HG03432 (cell line): ENCODE results near the gene CDC42.
"Not testable (repeated sequence)": the region's sequence is repeated elsewhere in the genome, so short reads cannot be mapped to it uniquely, and the experiment has no call there.

ENCODE experiments used
- ATAC-seq: cut with Tn5 transposase; IDR thresholded peaks from one replicate; pipeline ENCODE4 v1.9.1; 2021; ENCODE audit warnings: mild to moderate bottlenecking, moderate library complexity; ENCODE audit not compliant: unreplicated experiment

Gene CDC42

DNA sequence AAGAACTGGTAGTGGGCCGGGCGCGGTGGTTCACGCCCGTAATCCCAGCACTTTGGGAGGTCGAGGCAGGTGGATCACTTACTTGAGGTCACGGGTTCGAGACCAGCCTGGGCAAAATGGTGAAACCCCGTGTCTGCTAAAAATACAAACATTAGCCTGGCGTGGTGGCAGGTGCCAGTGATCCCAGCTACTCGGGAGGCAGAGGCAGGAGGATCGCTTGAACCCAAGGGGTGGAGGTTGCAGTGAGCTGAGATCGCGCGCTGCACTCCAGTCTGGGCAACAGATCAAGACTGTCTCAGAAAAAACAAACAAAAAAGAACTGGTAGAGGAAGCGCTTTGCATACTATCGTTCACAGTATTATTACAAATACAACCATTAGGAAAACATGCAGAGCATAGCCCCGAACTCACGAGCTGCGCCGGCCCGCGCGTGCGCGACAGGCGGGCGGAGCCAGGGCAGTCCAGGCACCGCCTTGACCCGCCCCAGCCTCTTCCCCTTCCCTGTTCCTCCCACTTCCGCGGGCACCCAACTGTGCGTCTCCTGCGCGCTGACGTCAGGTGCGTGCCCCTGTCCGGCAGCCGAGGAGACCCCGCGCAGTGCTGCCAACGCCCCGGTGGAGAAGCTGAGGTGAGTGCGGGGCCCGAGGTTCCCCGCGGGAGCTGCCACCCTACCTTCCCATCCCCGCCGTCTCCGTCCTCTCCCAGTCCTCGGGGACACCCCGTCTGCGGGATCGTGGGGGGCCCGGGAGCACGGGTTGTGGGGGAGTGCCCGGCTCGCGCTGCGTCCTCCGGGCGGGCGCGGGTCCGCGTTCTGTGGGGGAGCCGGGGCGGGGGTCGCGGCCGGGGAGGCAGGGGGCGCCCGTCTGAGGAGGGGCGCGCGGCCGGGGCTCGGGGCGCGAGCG, at the start of gene CDC42:
CDC42 (plus strand) TSS at position 595 of the 902 bp plus-strand sequence. CDS start 25,770 bp downstream, outside the sequence.
- ATAC-seq: peak; percentile 89

DNA sequence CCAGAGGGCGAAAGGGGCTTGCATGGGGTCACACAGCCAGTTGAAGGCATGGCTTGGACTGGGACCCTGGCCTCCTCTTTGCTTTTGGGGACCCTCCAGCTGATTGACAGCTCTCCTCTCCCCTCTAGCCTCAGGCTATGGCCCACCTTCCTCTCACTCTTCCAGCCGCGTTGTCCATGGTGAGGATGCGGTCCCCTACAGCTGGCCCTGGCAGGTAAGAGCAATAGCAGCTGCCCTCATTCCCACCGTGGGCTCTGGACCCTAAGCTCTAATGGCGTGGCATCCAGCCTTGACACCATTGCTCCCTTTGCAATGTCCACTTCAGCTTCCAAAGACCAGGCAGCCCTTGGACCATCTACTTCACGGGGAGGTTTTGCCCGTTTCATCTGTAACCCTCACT, 49.6 kb upstream of the CDC42 start:
- ATAC-seq: not testable (repeated sequence)

DNA sequence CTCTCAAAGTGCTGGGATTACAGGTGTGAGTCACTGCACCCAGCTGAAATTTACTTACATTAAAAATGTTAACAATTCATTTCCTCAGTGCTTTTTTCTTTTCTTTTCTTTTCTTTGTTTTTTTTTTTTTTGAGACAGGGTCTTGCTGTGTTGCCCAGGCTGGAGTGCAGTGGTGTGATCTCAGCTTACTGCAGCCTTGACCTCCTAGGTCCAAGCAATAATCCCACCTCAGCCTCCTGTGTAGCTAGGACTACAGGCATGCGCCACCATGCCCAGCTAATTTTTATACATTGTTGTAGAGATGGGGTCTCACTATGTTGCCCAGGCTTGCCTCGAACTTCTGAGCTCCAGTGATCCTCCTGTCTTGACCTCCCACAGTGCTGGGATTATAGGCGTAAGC, 48.5 kb upstream of the CDC42 start:
- ATAC-seq: not testable (repeated sequence)

DNA sequence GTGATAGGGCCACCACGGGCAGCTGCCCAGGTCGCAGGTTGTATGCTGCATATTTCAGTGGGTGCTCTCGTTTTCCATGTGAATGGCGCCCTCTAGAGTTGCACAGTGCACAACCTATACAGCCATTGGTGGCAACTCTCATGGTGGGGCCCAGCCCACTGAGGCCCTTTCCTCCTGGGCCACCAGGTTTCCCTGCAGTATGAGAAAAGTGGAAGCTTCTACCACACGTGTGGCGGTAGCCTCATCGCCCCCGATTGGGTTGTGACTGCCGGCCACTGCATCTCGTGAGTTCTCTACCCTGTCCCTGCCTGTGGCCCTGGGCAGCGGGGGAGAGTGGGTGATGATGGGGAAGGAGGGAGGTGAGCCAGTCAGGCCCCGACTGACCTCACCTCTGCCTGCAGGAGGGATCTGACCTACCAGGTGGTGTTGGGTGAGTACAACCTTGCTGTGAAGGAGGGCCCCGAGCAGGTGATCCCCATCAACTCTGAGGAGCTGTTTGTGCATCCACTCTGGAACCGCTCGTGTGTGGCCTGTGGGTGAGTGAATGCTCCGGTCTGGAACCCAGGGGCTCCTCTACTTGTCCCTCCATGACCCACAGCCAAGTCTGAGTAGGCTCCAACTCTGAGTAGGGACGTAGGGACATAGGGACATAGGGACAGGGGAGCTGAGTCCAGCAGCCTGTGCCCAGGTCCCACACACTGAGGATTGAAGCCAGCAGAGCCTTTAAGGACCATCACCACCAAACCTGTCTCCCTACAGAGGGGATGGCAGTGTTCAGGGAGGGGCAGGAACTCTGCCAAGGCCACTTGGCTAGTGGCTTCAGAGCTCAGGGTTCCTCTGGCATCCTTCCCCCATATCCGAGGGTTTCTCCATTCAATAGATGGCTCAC, 47.0 kb upstream of the CDC42 start:
- not testable (repeated sequence) for ATAC-seq

DNA sequence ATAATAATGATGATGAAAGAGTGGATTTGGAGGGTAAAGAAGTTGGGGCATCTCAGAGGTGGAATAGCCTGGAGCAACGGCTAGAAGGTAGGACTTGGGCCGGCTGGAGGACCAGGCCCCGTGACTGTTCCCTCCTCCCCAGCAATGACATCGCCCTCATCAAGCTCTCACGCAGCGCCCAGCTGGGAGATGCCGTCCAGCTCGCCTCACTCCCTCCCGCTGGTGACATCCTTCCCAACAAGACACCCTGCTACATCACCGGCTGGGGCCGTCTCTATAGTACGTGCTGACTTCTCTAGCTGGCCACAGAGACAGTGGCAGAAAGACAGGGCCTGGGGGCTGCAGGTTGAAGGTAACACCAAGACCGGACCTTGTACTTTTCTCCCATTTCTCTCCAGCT, 45.8 kb upstream of the CDC42 start:
- ATAC-seq: not testable (repeated sequence)

DNA sequence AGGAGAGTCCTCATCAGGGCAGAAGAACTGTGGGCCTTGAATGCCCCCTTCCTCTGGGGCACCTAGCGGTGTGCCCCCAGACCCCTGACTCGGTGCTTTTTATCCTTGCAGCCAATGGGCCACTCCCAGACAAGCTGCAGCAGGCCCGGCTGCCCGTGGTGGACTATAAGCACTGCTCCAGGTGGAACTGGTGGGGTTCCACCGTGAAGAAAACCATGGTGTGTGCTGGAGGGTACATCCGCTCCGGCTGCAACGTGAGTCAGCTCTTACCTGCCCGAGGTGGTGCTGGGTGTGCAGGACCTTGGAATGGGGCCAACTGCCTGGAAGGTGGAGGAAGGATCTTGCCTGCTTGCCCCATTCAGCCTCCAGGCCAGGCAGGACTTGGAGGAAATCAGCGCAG, 45.2 kb upstream of the CDC42 start:
- ATAC-seq: not testable (repeated sequence)

DNA sequence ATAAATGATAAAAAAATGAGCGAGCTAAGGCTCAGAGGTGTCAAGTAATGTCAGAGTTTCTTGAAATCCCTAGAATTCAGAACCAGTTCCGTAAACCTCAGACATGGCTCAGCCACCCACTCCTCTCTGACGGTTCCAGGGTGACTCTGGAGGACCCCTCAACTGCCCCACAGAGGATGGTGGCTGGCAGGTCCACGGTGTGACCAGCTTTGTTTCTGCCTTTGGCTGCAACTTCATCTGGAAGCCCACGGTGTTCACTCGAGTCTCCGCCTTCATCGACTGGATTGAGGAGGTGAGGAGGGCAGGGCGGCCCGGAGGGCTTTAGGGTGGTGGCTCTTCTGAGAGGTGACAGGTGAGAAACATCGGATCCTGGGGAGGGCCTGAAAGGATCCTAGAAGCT, 42.9 kb upstream of the CDC42 start:
- ATAC-seq: not testable (repeated sequence)

DNA sequence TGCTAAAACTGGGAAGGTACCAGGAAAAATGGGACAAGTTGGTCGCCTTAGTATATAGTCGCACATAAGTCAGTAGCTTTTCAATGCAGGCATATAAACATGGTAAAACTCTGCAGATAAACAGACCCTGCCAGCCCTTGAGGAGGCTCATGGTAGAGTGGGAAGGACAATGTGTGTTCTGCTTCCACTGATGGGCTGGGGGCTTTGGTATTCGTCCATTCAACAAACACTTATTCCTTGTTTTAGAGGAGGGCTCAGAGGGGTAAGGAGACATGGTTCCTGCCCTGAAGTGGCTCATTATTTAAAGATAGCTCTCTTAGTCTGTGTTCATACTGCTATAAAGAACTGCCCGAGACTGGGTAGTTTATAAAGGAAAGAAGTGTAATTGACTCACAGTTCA, 39.8 kb upstream of the CDC42 start:
- not testable (repeated sequence) for ATAC-seq

DNA sequence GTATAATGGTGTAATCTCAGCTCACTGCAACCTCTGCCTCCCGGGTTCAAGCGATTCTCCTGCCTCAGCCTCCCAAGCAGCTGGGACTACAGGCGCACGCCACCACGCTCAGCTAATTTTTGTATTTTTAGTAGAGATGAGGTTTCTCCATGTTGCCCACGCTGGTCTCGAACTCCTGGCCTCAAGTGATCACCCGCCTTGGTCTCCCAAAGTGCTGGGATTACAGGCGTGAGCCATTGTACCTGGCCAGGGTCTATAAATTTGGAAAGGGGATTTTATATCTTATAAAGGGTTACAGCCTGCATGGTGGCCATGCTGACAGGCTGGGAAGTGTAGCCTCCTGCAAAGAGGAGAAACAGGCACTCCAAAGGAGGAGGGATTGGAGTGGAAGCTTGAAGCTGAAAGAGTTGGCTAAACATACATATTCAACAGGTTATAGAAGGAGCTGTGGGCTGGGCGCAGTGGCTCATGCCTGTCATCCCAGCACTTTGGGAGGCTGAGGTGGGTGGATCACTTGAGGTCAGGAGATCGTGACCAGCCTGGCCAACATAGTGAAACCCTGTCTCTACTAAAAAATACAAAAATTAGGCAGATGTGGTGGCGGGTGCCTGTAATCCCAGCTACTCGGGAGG, 37.8 kb upstream of the CDC42 start:
- ATAC-seq: not testable (repeated sequence)

DNA sequence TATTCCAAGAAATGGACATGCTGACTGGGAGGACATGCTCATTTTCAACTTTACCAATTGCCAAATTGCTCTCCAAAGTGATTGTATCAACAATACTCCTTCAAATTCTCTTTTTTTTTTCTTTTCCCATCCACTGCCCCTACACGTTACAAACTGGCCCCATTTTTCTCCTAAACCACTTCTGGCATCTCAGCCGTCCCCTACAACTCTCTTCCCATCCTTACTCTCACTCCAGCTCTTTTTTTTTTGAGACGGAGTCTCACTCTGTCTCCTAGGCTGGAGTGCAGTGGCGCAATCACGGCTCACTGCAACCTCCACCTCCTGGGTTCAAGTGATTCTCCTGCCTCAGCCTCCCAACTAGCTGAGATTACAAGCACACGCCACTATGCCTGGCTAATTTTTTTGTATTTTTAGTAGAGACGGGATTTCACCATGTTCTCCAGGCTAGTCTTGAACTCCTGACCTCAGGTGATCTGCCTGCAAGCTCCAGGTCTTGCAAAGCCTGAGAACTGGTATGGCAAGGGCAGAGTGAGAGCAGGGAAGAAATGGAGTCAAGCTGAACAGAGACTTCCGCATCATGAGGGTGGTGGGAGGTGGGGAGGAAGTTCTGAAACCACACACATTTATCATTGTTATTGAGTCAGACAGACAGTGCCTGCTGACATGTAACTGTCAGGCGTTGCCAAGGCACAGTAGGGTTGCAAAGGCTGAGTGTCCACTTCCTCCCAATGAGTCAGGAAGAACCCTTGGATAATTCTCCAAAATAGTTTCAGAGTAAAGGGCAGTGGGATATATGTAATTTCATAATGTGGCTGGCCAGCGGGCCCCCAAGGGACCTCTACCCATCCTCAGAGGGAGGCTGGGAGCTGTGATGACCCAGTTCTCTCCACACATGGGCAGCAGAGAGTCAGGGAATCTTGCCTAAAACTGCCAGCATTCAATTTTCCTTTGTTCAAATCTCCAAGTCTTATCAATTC, 33.6 kb upstream of the CDC42 start:
- peak; percentile 60 for ATAC-seq

DNA sequence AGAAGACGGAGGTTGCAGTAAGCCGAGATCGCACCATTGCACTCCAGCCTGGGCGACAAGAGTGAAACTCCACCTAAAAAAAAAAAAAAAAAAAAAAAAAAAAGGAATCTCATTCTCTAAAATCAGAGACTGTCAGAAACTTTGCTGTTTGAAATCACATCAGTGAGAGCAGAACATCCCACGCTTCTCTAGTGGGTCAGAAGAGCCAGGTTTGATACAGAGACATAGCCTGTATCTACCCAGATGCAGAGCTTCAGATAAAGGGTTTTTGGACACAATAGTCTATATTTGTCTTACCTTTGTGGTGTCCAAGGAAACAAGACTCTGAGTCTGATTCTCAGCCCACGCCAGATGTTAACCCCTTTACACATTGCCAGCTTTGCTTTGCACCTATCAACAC, 31.4 kb upstream of the CDC42 start:
- ATAC-seq: no peak

DNA sequence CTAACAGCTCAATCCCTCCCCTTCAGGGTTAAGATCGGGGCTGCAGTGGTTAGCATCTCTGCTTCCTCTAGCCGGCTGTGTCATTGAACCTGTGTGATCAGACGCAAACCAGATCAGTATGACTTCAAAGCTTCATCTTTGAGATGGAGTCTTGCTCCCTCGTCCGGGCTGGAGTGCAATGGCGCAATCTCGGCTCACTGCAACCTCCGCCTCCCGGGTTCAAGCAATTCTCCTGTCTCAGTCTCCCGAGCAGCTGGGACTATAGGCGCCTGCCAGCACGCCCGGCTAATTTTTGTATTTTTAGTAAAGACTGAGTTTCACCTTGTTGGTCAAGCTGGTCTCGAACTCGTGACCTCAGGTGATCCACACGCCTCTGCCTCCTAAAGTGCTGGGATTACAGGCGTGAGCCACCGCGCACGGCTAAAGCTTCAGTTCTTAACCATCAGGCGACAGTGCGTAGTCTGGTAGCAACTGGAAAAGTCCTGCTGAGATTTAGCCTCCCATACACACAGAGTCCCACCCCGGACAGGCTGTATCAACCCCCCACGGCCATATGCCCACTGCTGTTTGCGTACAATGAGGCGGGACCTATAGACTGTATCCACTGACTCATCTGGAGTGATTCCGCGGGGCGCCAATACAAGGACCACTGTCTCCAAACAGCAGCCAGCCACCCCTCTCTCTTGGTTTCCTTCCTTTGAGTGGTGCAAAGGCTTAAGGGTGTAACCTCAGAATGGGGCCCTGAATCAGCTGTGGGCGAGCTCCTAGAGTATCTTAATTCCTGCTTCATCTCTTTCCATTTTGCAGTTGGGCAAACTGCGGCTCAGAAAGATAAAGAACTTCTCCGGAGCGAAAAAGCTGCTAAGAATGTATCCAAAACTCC, 27.8 kb upstream of the CDC42 start:
- peak; percentile 38 for ATAC-seq

DNA sequence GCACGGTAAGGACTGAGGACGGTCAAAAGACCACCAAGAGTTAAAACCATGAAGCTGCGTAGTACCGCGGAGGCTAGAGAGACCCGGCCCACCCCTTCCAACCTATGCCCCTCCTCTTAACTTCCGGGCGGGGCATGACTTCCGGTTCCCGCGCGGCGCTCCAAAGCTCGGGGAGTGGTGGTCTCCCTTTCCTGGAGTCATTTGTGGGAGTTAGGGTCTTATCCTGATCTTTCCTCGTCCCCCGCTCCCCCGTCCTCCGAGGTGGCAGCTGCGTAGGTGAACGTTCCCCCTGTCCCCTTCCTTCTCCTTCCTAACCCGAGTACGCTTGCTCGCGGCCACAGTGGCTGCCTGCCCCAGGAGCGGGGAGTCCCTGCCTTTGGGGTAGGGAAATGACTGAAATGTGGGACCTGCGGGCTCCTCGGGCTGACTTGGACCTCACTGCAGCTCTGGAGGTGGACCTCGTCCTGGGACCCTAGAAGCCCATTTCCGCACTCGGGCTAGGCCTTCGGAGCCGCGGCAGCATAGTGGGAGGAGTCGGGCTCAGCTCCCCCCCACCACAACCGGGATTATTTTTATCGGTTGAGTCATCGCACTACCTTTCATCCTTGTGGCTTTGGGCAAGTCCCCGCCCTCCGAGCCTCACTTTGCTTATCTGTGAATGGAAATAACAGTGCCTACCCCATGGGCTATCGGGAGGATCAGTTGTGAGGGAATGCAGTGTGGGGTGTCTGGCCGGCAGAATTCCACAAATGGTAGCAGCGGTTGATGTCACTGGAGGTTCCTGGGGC, 26.9 kb upstream of the CDC42 start:
- ATAC-seq: peak; percentile 79

DNA sequence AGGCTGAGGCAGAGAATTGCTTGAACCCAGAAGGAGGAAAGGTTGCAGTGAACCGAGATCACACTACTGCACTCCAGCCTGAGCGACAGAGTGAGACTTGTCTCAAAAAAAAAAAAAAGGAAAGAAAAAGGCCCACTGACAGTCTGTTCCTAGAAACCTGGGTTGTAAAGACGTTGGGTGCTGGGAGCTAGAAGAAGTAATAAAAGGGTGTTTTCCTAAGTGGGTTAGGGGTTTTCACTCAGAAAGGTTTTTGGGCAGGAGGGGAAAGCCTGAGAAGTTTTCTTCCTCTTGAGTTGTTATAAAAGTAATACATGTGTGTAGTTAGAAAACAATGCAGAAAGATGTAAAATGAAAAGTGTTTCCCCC, 25.6 kb upstream of the CDC42 start:
- no peak for ATAC-seq

DNA sequence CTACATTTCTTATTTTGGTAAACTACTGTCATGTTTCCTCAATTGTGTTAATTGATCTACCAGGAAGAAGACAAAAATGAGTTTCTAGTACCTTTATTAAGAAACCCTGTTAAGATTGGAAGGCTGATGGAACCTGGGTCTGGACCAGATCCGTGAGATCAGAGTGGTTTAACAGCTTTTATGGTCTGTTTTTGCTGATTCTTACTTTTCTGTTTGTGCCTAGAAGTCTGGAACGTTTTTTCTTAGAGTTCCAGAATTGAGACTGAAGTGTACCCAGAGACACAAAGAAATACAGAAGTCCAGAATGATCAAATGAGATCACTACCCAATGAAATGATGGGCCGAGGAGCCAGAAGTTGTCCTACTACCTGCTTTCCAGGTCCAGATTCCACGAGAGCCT, 22.5 kb upstream of the CDC42 start:
- no peak for ATAC-seq

DNA sequence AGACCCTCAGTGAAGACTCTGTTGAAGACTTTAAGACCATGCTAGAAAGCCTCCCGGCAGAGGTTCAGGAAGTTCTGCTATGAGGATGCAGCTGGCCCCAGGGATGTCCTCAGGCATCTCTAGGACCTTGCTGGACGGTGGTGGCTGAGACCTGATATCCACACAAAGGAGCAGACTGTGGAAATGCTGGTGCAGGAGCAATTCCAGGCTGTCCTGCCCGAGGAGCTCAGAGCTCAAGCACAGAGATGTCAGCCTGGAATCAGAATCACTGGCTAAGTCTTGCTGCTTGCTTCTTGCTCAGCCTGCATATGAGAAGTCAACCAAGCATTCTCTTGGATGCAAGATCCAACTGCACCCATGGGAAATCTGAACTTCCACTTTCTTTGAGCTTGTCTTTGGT, 22.0 kb upstream of the CDC42 start:
- ATAC-seq: no peak

DNA sequence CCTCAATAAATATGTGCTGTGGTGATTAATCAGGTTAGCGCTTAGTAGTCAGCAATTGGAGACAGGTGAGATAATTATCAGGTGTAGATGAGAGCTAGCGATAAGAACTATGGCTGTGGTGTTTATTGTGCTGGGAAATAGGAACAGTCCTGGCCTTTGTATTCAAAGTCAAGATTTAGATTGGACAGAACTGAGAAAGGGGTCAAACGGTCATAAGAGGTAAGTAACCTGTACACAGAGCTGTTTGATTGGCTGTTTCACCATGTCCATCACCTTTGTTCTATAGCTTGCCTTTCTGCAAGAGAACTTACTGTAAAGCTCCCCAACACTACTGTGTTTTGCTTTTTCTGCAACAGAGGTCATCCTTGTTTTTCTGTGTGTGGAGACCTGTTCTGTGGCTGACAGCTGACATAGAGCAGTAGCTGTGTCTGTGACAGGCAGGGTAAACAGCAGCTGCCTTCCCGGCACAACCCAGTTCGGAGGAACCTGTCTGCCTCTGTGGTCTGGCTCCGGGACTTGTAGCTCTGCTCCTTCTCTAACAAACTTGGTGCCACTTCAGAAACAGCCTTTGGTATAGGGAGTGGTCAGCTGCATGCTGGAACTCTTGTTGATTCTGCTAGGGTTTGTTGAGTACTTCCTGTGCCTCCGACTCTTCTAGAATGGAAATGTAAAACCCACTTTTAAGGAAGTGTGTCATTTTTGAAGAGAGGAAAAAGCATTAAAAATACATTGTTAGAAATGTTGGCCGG, 21.1 kb upstream of the CDC42 start:
- no peak for ATAC-seq

DNA sequence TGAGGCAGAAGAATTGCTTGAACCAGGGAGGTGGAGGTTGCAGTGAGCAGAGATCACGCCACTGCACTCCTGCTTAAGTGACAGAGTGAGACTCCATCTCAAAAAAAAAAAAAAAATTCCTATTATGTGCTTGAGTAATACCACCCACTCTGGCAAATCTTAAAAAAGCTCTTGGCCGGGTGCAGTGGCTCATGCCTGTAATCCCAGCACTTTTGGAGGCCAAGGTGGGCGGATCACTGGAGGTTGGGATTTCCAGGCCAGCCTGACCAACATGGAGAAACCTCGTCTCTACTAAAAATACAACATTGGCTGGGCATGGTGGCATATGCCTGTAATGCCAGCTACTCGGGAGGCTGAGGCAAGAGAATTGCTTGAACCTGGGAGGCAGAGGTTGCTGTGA, 17.7 kb upstream of the CDC42 start:
- ATAC-seq: not testable (repeated sequence)
